Left colon (tissue), 2 donors: Measurements from ENCODE around the gene BANF2. TPM values are rescaled to one million over a fixed set of nuclear protein-coding genes. Genes with fewer than 3 reads are reported as not detected.

Experiments
- ATAC-seq: fragments of 200-7000 bp; cut with Tn5 transposase; one replicate; pipeline ENCODE4 v1.9.1; 2020; ENCODE audit warnings: mild to moderate bottlenecking, moderate library complexity
- DNase-seq, 2 donors: peaks; one replicate each; pipeline ENCODE4 v3.0.0-alpha.2; 2020
- intact Hi-C, 2 donors: fragments of 100-400 bp; cut with DNase I in 1 of 2; cut with micrococcal nuclease in 1 of 2; formaldehyde crosslinking; loops; one replicate each; pipeline versions ENCODE4 v1.11.2 to v1.14.0; 2022; cut with DNase I, micrococcal nuclease
- total RNA-seq, 2 donors: library from RNA; stranded (reverse); fragmentation: NEBNext Ultra II Directional; extraction: Animal tissue kit (Norgen Biotek cat#: 25700); gene quantifications; one replicate each; pipeline ENCODE4 v1.2.1, GENCODE V29; 2021
- donor health status: DM: no; HTN: no; CAD: no.
- donor health status: DM: yes; HTN: yes; CAD: no.

The BANF2 gene
- total RNA-seq, 2 donors from 2014 or later: not detected

DNA sequence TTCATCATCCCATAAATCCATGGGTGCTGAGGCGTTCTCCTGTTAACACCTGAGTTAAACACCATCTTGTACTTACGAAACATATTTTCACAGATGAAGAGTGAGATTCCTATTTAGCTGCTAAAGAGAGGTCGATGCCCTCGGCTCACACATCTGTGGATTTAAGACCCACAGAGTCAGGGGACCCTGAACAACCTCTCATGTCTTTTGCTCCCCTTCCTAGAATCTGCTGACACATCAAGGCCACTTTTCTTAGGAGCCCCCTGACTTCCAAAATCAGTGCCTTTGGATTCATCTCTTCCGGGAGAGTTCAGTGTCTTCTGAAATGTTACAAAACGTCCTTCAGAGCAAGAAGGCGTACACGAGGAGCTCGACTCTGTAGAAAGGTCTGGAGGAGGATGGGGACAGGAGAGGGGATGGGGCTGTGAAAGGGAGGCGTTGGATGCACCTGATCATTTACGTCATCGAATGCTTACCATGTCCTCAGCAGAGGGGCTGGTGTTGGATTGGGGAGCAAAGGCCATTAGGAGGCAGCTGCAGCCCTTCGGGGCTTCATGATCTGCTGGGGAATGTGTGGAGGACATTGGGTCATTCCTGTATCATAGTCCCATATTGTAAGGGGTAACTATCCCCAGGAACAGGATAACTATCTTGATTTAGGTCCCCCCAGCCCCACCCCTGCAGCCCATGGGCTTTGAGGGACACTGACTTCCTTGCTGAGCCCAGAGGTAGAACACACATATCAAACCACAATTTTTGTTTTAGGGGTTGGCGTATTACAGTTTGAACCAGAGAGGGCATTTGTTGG lies 22.9 kb downstream of the BANF2 start:
- no peak for DNase-seq
- ATAC-seq: no peak
- intact Hi-C loops: no loop called here

DNA sequence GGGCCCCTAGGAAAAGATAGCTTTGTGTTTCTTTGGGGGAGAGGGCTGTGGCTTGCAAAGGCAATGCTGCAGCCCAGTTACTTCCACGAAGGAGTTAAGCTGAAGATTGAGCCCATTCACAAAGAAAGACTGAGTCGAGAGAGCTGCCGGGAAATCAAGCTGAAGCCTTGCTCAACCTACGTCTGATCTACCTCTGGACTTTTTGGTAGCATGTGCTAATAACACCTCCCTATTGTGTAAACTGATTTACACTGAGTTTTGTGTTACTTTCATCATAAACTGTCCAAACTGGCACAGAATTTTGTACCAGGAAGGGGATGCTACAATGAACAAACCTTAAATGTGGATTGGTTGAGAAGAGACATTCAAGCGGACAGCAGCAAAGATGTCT lies 23.5 kb downstream of the BANF2 start:
- DNase-seq (no peak), ATAC-seq (no peak)
- intact Hi-C loops: no loop called here

DNA sequence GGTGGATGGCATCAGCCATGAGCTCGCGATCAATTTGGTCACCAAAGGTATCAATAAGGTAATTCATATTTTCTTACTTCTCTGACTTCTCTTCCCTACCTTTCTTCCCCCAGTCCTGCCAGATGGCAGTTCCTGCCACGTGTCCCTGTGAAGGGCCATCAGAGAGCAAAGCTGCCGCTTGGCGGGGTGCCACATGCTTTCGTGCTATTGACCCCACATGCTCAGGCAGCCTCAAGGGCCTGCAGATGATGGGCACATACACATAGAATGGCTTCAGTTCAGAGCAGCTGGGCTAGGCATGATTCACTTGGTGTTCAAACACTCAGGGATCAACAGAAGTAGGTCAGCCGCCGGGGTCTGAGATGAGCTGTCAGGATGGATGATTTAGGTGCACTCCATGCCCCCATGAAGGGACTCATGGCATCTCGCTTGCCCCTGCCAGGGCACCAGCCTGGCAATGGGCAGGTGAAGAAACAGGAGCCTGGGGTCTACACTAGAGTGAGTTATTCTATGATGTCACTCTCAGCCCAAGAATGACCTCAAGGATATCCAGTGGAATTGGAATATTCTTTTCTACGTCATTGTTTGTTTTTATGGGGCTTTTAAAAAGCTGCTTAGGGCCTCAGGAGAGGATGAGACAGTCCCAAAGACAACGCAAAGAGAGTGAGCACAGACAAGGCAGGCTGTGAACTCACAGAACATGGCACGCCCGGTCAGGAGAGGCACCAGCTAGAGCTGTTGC lies 25.5 kb downstream of the BANF2 start:
- no peak for DNase-seq
- no peak for ATAC-seq
- intact Hi-C loops: no loop called here

DNA sequence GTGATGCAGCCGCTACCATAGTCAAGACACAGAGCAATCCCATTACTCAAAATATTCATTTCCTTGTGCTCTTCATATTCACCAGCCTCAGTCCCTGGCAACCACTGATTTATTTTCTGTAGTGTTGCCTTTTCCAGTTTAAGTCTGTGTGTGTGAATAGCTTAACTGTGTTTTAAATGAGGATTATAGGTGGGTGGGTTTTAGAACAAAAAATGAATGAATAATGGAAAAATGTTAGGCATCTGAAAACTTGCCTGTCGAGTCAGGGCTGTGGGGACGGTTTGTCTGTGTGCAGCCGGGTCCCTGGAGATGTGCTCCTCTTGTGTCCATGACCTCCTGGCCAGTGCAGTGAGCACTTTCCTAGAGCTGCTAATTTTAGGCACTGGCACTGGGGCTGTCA lies 27.1 kb downstream of the BANF2 start:
- ATAC-seq (no peak), DNase-seq (no peak)
- intact Hi-C loops: no loop called here

DNA sequence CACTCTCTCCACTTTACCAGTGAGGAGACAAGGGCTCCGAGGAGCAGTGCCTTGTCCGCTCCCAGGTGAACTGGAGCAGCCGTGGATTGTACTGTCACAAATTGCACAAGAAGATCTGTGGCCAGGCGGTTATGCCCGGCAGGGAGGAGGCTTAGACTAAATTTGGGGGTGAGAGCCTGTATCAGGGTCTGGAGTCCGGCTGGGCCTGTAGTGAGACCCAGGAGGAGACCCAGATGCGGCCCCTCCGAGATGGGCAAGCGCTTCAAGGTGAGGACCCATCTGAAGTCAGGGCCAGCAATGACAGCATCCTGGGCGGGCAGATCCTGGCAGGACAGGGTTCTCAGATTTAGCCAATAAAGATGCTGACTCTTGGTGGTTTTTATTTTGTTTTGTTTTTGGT lies 27.6 kb downstream of the BANF2 start:
- ATAC-seq (no peak), DNase-seq (no peak)
- intact Hi-C loops: no loop called here

DNA sequence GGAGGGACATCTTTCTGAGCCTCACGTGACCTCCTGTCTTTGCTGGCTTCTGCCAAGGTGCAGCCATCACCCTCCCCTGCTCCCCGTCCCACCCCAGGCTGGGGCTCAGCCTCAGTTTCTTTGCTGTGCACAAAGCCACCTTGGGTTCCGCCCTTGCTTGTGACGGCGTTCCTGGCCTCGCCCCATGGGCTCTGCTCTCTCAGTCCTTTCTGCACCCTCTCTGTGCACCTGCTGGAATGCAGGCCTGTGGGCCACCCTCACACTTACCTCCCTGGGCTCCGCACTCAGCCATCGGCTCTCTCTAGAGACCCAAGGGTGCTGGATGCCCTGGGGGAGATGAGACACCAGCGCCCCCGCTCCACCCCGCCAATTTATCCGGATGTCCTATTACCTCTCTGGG lies 28.3 kb downstream of the BANF2 start:
- ATAC-seq: no peak
- no peak for DNase-seq
- intact Hi-C loops: no loop called here

DNA sequence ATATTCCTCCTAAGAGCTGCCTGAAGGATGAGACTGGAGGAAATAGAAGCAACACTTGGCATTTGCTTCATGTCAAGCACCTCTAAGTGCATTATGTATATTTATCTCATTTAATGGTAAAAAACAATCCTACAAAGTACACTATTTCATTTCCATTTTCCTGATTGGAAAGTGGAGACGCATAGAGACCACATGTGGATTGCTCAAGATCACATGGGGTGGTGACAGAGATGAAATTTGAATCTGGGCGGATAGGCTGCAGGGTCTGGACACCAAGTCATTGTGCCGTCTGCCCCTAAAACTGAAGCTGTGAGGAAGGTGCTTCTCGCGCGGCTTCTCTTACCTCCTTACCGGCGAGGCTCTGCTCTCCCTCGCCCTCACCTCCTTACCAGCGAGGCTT lies 30.3 kb downstream of the BANF2 start:
- intact Hi-C loops: no loop called here

DNA sequence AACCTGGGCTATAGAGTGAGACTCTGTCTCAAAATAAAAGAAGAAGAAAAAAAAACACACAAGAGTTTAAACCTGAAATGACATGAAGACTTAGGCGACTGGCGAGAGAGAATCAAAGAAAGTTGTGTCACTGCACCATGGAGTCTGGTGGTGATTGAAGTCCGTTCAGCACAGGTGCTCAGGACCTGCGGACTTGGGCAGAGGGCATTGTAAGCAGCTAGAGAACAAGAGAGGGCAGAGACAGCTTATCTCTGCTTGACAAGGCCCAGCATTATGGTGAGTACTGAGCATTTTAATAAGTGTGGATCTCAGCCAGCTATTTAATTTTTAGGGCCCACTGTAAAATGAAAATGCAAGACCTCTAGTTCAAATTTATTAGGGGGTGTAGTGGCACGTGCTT lies 31.5 kb downstream of the BANF2 start:
- intact Hi-C loops: no loop called here
- peak; percentile 58 for ATAC-seq
- DNase-seq: no peak

More for the DNA sequence above, 30.3 kb downstream of the BANF2 start:
- DNase-seq (no peak), ATAC-seq (no peak)

DNA sequence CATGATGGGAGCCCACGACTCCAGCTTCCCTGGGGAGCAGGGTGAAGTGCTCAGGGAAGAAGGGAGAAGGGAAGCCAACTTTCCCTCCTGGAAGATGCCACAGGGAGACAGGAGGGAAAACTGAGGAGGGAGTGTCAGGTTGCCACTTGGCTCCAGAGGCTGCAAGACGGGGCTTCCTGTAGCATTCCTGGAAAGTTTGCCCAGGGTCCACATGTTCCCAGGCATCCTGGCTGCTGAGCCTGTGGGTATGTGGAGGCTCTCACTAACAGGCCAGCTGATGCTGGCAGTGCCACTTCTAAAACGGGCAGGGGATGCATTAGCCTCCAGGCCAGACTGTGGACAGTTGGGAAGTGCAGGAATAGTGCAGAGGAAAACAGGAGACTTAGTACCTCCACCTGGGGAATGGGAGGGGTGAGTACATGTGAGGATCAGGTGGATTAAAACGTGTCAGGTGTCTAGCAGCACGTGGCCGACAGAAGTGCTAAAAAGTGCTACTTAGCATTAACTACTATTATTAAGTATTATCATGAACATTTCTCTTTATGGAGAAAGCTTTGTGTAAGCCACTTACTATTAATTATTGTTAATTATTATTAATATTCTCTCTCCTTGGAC lies 33.2 kb downstream of the BANF2 start:
- no peak for ATAC-seq
- intact Hi-C loops: no loop called here
- DNase-seq: no peak

DNA sequence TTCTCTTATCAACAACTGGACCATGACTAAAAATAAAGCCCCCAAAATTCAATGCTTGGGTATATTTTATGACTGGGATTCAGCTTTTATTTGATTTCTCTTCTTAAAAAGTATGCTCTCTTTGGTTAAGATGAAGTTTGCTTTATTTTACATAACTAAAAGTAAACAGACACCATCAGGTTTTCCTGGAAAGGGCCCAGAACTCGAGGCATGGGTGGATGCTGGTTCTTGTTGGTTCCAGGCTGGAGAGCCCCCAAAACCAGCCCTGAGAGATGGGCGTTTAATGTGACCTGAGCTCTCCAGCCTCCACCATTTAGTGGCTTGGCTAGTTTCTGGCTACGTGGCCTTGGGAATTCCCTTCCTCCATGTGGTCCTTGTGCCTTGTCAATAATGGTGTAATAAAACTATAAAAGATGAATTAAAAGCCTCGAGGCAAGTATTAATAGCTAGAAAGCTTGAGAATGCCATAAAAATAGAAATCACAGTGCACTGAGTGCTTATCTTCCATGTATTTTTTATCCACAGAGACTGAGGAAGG lies 34.1 kb downstream of the BANF2 start:
- intact Hi-C loops: no loop called here
- ATAC-seq (peak; percentile 81), DNase-seq (peak in 1 of 2 donors; percentile 45)

DNA sequence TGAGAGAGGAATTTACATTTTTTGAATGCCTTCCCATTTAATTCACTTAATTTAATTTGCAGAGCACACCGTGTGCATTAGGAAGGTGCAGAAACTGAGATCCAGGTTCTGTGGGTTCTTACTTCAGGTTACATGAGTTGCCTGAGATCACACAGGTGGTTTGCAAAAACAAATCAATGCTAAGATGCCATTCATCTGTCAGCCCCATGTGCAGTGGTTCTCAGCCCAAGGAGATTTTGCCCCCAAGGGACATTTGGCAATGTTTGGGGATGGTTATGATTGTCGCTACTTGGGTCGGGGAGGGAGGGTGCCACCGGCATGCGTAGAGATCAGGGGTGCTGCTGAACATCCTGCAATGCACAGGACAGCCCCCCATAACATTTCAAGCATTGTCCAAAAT lies 34.6 kb downstream of the BANF2 start:
- ATAC-seq: no peak
- intact Hi-C loops: no loop called here

DNA sequence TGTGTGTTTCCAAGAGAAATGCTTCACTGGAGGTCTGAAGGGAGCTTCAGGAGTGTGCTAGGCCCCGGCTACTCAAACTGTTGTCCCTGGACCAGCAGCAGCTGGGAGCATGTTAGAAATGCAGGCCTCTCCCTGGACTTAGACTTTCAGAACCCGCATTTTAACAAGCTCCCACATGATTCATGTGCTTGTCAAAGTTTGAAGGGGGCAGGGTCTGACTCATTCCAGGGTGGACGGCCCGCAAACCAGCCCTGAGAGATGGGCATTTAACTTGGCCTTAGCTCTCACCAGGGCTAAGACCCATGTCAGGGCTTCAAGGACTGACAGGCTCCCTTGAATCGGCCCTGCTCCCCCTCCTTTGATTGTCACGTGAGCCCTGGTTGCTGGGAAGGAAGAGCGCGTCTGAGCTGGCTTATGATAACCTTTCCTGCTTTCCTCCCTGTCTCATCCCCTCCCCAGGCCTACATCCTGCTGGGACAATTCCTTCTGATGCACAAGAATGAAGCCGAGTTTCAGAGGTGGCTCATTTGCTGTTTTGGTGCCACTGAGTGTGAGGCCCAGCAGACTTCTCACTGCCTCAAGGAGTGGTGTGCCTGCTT lies 35.5 kb downstream of the BANF2 start:
- no peak for ATAC-seq
- intact Hi-C loops: no loop called here
- DNase-seq: no peak

More for the DNA sequence above, 34.6 kb downstream of the BANF2 start:
- no peak for DNase-seq

DNA sequence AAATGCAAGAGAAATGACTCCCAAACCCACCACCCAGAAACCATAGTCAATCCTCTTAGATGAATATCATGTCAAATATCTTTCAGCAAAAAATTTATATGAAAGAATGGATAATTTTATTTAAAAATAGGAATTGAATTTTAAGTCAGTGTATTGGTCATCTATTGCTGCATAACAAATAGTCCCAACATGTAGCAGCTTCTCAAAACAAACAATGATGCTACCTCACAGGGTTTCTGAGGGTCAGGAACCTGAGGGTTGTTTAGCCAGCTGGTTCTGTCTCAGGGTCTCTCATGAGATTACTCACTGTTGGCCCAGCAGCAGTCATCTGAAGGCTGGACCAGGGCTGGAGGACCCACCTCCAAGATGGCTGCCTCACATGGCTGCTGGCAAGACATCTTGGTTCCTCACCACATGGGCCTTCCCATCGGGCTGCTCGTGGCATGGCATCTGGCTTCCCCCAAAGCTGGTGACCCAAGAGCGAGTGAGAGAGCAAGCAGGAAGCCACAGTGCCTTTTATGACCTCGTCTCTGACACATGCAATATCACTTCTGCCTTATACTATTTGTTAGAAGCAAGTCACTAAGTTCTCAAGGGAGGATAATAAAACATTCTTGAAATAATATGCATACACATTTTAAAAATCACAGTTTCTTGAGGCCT lies 36.3 kb downstream of the BANF2 start:
- intact Hi-C loops: no loop called here
- no peak for DNase-seq

DNA sequence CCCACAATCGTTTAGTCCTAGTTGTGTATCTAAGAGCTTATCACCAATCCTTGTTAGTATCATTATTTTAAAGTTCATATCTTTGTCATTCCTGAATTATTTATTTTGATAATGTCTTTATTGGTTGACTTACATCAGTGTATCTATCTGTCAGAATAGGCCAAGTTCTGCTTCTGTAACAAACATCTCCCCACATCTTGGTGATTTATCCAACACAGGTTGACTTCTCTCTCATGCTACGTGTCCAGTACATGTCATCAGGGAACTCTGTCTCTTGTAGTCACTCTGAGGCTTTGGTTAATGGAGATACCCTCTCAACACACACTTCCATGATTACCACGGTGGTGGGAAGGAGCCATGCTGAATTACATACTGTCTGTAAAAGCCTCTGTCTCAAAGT lies 38.4 kb downstream of the BANF2 start:
- DNase-seq: no peak
- intact Hi-C loops: no loop called here
- ATAC-seq: no peak

More for the DNA sequence above, 36.3 kb downstream of the BANF2 start:
- no peak for ATAC-seq

DNA sequence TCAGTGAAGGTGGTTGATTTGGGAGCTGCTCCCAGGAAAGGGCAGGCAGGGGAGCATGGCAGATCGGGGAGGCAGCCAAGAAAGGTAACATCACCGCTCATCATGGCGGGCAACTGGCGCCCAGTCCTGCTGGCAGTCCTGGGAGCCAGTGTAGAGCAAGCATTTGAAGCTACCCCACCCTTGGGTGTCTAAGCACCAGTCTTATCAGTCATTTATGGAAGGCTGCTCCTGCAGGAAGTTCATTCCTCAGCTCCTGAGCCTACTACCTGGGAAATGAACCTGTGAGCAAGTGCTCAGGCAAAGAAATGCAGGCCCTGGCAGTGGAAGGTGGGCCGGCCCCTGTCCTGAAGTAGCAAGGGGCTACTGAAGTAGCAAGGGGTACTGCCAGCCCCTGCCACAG lies 41.5 kb downstream of the BANF2 start:
- DNase-seq (no peak), ATAC-seq (peak; percentile 98)
- intact Hi-C loops: no loop called here

DNA sequence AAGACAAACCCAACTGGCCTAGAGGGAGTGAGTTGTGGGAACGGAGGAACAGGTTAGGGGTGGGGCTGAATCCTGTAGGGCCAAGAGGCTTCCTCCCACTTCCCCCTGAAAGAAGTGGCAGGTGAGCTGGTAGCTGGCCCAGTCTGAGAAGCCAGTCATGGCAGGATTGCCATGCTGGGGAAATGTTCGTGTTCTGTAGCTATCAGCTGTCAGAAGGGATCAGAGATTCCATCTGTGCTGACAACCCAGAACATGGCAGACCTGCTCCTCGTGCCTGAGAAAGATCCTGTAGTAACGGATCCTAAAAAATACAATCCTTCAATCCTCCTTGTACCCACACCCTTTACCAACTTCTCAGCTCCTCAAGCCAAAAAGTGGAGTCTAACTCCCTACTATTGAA lies 43.0 kb downstream of the BANF2 start:
- ATAC-seq (no peak), DNase-seq (no peak)
- intact Hi-C loops: no loop called here

DNA sequence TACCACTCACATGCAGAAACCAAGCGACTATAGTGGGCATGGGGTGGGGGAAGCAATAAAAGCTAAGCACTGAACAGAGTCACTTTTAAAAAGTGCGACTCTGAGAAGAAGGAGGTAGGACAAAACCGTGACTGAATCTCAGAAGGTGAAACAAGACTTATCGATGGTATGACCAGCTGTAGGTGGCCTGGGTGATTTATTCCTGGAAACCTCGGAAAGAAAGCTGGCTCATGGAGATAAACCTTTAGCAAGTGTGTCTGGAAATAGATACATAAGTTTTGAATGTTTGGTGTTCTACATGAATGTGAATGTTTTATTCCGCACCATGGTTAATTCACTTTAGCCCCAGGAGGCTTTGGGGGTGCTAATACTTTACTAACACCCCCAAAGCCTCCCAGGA lies 43.9 kb downstream of the BANF2 start:
- DNase-seq (no peak), ATAC-seq (no peak)
- intact Hi-C loops: no loop called here

DNA sequence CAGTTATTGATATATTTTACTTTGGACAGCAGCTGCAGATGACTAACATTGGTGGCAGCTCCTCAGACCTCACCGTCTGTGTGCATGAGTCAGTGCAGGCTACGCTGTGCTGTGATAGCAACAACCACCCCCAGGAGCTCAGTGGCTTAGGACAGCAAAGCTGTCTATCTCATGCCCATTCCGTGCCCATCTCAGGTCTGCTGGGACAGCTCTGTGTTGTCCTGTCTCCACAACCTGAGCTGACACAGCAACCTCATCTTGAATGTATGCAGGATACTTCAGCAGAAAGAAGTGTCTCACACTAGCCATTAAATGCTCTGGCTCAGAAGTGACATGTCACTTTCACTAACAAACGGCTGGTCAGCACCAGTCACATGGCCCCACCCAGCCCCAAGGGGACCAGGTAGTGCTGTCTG lies 47.7 kb downstream of the BANF2 start:
- intact Hi-C loops: no loop called here
- DNase-seq: no peak

DNA sequence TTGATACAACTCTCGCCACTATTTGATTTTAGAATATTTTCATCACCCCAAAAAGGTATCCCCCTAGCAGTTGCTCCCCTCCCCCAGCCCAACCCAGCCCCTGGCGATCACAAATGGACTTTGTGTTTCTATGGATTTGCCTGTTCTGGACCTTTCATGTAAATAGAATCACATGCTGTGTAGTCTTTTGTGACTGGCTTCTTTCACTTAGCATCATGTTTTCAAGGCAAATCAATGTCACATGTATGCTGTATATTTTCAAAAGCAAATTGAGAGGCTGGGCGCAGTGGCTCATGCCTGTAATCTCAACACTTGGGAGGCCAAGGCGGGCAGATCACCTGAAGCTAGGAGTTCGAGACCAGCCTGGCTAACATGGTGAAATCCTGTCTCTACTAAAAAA lies 48.5 kb downstream of the BANF2 start:
- ATAC-seq: no peak
- DNase-seq: no peak
- intact Hi-C loops: no loop called here

More for the DNA sequence above, 47.7 kb downstream of the BANF2 start:
- ATAC-seq: no peak
